Skeletal muscle cell (primary cell): ENCODE data around the gene NOTCH1.

ENCODE experiments used
- DNase-seq: peaks from one replicate; pipeline ENCODE4 v3.0.0-alpha.2; 2010; ENCODE audit warnings: low read depth
- H3K4me3 ChIP-seq: 2 replicates; pipeline ENCODE4 v1.5.1; 2011; ENCODE audit warnings: low read depth, mild to moderate bottlenecking, control low read depth, low read length, moderate library complexity

Gene NOTCH1

DNA sequence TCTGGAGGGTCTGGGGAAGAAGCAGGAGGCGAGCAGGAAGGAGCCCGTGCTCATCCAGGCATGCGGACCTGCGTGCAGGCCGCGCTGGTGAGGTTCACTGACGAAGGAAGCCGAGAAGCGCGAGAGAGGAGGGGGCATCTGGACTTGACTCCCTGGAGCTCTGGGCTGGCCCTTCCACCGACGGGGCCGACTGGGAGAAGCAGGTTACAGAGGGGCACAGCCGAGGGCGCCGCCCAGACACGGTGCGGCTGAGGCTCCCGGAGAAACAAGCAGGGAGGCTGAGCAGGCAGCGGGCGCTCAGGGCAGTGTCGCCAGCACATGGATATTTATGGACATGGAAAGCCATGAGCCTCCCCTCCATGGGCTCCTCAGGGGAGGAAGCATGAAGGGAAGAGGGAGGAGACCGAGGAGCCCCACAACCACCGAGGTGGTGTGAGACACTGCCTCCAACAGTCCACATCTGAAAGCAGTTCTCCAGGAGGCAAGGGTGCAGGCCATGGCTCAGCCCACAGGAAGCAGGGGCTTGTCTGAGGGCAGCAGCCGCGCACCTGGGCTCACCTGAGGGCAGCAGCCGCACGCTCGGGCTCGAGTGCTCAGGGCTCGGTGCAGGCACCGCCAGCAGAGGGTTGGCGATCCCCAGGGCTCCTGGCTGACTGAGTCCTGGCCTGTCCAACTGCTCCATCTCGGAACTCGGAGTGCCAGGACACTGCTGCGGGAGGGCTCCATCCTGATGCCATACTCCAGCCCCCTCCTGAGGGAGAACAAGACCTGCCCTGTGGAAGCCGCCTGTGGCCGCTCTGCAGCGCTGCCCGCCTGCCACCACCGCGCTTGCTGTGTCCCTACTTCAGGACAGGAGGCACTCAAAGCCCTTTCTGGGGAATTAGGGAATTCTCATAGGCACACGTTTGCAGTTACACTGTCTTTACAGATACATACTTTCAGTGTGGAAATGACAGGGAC is 90.5 kb downstream of the NOTCH1 start:
- H3K4me3 ChIP-seq = no peak overlapping the region
- no peak for DNase-seq

DNA sequence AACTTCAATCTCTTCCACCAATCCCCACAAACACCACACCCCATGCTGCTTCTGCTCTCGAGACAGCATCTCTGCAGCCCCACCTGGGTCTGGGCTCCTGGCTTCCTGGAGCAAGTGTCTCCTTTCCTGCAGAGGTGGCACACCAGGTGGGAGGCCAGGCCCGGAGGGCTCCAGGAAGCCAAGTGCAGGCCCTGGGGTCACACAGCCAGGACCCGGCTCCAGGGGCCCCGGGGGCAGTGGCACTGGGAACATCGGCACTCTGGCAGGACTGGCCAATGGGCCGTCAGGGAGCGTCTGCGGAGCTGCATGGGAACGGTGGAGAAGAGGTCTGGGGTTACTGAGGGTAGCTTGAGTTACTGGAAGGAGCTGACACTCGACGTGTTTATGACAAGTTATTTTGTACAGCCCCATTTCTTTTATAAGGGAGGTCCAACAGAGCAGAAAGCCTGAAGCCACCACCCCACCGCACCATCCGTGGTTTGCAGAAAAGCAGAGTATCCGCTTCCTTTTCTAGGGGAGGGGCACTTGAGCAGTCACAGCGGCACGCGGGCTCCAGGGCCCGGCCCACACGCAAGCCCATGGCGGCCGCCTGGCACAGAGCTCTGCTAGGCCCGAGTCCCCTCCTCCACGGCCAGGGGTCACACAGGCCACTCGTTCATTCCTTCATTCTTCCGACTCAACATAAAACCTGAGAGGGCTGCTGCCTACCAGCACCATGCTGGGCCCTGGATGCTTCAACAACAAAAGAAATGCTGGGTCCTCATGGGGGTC is 91.6 kb downstream of the NOTCH1 start:
- DNase-seq = no peak
- no peak overlapping the region for H3K4me3 ChIP-seq

GRCh38 chr9:136453326-136453725 is 92.5 kb downstream of the NOTCH1 start:
- no peak for DNase-seq

DNA sequence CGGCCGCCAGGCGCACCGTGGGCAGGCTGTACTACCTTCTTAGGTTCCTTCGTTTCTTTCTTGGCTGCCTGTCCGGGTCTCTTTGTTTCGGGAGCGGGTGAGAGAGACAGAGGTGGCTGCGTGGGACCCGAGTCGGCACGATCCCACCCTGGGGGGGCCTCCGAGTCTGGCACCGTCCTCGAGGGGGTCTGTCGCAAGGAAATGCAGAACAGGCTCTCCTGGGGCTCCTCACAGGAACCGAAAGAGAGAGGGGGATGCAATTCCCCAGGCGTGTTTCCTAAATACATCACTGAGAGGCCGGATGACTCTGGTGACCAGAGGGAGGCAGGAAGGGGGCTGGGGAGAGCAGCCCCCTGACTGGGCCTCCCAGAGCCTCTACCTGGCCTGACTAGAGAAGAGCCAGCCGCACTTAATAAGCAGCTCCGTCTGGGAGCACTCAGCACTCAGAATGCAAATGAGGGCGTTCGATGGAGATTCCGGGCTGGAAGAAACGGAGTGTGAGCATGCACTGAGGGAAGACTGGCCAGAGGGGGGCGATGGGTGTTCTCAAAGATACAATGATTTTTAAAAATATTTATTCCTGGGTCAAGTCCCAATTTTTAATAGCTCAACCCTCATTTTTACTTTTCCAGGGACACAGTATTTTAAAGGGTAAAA is 94.5 kb downstream of the NOTCH1 start:
- no peak overlapping the region for H3K4me3 ChIP-seq
- DNase-seq = no peak

More at GRCh38 chr9:136453326-136453725, 92.5 kb downstream of the NOTCH1 start:
- H3K4me3 ChIP-seq = no peak overlapping the region

DNA sequence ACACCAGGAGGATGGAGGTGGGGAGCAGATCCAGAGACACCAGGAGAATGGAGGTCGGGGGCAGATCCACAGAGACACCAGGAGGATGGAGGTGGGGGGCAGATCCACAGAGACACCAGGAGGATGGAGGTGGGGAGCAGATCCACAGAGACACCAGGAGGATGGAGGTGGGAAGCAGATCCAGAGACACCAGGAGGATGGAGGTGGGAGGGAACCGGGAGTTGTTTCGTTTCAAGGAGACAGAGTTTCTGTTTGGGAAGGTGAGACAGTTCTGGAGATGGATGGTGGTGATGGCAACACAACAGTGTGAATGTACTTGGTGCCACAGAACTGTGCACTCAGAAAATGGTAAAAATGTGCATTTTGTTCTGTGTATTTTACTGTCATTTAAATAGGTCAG is 97.2 kb downstream of the NOTCH1 start:
- no peak overlapping the region for H3K4me3 ChIP-seq
- no peak for DNase-seq

- H3K4me3 ChIP-seq = no peak overlapping the region
- DNase-seq = no peak
Measured at GRCh38 chr9:136447173-136447778, 98.6 kb downstream of the NOTCH1 start.

GRCh38 chr9:136445799-136446198 is 100.0 kb downstream of the NOTCH1 start:
- H3K4me3 ChIP-seq = no peak overlapping the region
- DNase-seq = no peak
